Measurements from ENCODE around the gene GRID1. TPM values are rescaled to one million over a fixed set of nuclear protein-coding genes. Genes with fewer than 3 reads are reported as not detected.
A peak's percentile ranks its signal among the peaks of the same experiment; 100 is the strongest.
"Not testable (repeated sequence)": the region's sequence is repeated elsewhere in the genome, so short reads cannot be mapped to it uniquely, and the experiment has no call there.

GRID1 gene
- total RNA-seq, 1 experiment from 2014 or later = not detected

DNA sequence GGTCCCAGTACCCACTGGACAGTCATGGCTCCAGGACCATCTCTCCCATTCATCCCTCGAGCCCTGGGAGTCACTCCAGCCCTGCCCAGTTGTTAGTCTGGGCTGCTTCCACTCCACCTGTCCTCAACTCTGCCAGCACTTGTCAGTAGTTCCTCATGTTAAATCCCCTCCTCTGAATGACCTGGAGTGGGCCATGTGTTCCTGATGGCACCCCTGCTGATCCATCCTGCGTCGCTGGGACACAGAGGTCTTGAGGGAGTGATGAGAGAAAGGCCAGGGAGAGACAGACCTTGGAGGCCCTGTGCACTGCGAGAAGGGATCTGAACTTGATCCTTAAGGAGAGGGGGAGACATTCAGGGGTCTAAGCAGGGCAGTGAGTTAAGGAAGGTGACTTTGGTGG, 174.9 kb downstream of the GRID1 start:
- no peak for DNase-seq (ENCODE audit: low read depth)

DNA sequence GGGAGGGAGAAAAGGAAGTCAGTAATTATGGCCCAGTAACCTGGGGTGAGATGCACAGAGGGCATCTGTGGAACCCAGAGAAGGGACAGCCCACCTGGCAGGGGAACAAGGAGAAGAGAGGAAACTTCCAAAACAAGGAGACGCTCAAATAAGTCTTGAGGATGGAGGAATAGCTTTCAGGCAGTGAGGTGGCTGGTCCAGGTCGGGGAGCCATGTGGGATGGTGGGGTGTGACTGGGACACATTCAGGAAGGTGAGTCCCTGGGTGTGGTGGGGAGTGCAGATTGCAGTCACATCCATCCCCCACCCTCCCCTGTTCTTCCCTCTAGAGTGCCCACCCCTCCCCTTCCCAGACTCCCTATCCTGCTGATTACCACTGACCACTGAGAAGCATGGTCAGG, 175.4 kb downstream of the GRID1 start:
- DNase-seq (ENCODE audit: low read depth) = no peak

DNA sequence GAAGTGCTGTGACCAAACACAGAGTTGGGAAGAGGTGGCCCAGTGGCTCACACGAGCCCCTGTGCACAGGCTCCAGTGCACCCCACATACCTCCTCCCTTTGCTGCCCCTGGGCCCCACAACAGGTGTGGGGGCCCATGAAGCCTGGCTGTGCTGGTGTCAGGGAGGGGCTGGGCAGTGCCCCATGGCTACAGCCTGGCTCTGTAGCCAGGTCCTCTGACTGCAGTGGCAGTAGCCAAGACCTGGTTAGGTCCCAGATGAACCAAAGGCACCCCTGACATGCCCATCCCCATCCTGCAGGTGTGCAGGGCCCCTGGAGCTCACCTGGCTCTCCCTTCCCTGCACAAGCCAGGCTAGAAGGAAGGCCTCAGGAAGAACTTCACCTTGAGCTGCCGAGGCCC, 176.3 kb downstream of the GRID1 start:
- DNase-seq (ENCODE audit: low read depth) = no peak

DNA sequence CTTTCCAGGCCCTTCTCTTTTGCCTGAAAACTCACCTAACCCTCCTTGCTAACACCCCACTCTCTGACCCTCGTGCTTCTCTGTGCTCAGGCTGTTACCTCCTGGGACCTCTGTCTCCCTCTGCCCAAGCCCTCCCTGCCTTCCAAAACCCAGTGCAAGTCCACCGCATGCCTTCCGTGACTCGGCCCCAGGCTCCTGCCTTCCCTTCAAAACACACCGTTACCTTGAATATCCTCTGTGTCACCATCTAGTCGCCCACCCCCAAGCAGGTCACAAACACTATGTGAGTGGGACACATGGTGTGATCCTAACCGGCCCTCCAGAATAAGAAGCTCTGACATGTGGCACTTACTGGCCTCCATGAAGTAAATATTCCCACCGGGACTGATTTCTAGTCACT, 176.7 kb downstream of the GRID1 start:
- no peak for DNase-seq (ENCODE audit: low read depth)

DNA sequence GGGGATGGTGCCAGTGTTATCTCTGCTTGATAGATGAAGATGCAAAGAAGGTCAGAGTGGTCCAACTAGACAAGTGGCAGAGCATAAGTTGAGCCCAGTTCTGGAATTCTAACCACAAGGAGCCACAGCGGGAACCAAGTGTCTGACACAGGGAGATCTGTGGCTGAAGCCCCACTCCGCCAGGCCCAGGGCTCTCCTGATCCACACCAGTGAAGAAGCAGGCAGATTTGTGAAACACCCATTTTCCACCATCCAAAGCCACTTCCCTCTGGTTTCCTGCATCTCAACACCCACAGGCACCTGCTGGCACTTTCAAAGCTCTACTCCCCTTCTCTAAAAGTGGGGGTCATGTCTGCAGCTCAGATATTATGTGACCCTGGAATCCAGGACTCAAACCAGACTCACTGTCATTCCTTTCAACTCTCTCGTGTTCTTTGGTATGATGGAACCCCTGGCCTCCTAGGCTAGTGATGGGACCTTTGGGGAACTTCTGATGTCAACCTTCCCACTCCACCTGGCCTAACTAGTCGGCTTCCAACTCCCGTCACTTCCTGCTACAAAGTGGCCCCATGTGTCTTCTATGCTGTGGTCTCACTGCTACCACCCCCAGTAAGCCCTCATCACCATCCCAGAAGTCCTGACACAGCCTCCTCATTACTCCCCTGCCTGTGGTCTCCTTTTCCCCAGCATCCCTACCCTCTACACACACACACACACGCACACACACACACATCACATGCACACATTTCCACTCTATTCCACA, 177.6 kb downstream of the GRID1 start:
- no peak for DNase-seq (ENCODE audit: low read depth)

DNA sequence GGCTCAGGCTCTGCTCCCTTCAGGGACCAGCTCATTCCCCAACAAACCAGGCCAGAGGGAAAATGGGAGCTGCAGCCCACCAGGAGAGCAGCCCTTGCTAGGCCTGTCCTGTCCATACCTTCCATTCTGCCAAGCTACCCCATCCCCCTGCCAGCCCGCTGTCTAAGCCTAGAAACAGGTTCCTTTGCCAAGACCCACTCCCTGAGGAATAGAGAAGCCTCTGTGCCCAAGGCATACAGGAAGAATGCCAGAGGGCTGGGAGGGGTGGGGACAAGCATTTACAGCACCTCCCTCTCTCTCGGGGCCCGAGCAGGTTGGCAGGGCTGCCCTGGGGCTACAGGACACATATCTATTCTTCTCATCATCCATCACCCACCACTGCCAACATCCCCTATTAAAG, 178.3 kb downstream of the GRID1 start:
- DNase-seq (ENCODE audit: low read depth) = no peak

DNA sequence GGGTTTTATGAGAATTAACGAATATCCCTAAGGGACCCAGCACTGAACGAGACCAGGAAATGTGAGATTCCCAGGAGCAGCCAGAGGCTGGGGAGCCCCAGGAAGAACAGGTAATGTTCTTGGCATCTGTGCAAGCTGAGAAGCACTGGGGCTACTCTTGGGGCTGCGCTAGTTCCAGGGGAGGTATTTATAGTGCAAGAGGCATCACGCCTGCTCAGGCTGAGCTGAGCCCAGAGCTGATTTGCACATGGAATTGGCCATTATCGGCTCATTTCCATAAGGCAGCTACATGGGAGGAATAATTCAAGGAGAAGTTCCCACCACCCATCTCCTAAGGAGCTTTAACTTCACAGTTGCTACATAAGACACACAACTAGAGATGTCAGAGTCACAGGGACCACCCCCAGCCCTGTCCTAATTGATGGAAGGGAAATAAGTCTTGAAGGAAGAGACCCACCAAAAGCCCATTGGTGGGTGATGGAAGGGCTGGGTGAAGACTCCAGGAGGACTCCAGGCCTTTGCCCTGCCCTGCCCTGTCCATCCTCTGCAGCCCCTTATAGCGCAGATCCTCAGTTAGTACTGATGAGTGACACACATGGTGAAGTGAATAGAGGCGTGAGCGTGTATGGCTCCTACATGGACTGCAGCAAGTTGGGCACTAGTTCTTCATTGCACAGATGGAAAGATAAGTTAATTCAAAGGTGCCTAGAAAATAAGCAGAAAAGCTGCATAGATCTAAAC, 178.9 kb downstream of the GRID1 start:
- DNase-seq (ENCODE audit: low read depth) = no peak

DNA sequence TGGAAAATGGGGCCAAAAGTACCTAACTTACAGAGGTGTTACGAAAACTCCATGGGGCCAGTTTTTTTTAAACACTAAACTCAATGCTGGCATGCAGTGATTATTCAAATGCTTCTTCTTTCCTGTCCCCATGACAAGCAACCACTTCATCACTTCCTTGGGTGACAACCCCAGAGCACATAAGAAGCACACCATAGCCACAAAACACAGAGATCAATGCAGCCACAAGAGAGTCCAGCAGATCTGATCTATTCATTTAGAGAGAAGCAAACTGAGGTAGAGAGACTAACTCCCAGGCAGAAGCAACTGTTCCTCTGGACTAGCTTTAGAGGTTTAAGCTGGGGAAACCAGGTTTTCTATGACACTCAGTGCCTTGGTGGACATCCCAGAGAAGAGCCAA, 180.0 kb downstream of the GRID1 start:
- no peak for DNase-seq (ENCODE audit: low read depth)

DNA sequence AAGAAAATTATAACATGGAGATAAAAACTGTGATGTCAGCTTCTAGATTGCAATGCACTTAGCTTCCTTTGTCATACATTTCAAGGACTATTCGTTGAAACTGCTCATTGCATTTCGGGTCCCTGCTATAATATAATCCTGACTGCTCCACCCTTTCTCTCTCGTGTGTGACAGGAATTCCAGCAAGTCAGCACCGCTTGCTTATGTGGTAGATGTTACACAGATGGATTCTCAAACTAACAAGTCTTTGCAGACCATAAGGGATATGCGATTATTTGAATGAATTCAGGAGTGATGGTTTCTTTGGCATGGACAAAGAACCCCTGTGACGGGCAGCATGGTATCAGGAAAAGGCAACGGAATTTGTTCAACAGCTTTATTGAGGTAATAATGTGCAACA, 184.0 kb downstream of the GRID1 start:
- no peak for DNase-seq (ENCODE audit: low read depth)

DNA sequence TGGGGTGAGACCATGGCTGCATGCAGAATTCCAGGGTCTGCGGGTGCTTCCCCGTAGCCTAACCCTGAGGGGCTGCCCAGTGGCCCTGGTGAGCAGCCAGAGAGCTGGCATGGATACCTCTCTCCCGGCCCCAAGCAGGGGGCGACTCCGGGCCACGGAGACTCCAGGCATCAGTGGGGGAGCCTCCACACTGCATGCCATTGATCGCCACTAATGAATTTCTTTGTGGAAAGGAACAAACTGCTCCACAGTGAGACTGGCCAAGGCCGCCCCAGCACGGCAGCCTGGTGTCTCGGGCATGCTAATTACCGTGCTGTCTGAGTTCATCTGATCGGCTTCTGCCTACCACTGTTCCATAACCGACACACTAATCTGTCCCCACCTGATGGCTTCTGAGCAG, 184.4 kb downstream of the GRID1 start:
- no peak for DNase-seq (ENCODE audit: low read depth)

DNA sequence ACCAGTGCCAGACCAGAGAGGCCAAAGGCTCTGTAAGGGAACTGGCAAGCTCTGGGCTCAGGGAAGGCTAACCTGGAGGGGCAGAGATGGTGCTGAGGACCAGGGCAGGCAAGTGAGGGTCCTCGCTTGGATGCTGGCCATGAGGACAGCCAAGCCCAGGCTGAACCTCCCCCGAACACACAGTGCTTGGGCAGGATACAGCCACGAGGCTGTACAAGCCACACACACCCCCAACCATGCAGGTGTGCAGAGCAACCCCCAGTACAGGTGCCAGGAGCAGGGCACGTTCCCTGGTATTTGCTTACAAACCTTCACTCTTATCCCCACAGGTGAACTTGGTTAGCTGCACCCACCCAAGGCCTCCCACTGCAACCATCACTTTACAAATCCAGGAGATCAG, 185.7 kb downstream of the GRID1 start:
- no peak for DNase-seq (ENCODE audit: low read depth)

DNA sequence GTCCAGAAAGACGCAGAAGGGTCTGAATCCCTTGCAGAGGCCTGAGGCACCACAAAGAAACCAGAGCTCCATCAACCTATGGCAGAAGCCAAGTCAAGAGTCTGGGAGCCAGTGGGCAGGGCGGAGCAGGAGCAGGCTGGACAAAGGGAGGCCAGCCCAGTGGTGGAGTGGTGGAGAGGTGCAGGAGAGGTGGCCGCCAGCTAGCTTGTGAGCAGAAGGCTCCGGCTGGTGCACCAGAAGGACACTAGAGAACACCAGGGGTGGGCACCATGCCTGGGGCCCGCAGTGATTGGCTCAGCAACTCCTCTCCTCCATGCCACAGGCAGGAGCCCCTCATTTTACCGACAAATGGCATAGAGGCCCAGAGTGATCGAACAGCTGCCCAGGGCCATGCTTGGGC, 186.6 kb downstream of the GRID1 start:
- no peak for DNase-seq (ENCODE audit: low read depth)

DNA sequence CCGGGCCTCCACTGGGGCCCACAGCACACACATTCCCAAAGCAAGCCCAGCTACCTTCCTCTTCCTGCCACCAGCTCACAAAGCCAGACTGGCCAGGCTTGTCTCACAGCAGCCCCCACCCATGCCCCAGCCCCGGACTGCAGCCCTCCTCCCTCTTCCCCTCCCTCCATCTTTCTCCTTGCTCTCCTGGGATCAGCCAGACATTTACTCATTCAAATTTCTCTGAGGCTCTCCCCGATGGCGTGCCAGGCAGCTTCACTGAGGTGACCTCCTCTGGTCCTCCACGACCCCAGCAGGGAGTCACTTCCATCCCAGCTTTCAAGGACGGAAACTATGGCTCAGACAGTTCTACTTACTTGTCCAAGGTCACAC, 187.5 kb downstream of the GRID1 start:
- no peak for DNase-seq (ENCODE audit: low read depth)

DNA sequence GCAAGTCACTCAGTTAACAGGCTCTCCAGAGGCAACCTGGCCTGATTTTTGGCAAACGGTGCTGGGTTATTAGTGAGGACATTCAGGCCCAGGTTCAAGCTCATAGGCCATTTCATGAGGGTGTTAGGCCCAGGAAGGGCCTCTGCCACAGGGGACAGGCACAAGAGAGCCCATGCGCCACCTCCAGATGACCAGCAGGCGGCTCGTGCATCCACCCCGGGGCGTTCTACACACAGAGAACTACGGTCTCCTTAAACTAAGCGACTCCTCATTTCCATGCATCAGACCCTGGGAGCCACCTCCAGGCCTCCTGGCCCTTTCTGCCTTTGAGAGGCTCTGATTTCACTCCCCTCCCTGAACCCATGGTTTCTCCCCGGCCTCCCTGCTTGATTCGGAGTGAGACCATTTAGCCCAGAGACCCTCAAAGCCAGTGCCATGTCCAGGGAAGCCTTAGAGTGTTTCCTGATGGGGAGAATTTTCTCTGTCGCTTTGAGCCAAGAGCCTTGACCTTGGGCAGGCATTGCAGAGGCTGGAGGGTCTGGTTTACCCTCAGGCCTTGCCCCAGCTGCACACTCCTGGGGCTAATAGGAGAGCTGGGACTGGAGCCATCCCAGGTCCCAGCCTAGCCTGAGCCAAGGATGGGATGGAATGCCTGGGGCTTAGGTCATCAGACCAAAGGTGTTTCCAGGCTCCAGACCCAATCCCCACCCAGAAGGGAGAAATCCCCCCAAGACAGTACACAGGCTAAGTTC, 188.0 kb downstream of the GRID1 start:
- peak; percentile 5 for DNase-seq (ENCODE audit: low read depth)

DNA sequence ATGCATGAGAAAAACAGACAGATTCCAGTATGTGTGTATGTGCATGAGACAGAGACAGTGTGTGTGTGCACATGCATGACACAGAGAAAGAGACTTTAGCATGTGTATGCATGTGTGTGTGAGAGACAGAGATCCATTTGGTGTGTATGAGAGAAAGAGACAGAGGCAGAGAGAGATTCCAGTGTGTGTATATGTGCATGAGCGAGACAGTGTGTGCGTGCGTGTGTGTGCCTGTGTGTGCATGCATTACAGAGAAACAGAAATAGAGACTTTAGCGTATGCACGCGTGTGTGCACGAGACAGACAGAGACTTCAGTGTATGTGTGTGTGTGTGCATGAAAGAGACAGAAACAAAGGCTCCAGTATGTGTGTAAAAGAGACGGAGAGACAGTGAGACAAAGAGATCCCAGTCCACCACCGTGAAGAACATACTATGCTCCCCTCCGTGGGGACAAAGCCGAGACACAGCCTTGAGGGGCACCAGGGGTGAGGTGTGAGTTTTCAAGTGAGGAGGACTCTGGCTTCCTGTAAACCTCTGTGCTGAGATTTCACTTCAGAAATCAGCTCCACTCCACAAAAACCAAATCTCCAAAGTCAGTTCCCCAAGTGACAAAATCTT, 188.9 kb downstream of the GRID1 start:
- DNase-seq (ENCODE audit: low read depth) = no peak

DNA sequence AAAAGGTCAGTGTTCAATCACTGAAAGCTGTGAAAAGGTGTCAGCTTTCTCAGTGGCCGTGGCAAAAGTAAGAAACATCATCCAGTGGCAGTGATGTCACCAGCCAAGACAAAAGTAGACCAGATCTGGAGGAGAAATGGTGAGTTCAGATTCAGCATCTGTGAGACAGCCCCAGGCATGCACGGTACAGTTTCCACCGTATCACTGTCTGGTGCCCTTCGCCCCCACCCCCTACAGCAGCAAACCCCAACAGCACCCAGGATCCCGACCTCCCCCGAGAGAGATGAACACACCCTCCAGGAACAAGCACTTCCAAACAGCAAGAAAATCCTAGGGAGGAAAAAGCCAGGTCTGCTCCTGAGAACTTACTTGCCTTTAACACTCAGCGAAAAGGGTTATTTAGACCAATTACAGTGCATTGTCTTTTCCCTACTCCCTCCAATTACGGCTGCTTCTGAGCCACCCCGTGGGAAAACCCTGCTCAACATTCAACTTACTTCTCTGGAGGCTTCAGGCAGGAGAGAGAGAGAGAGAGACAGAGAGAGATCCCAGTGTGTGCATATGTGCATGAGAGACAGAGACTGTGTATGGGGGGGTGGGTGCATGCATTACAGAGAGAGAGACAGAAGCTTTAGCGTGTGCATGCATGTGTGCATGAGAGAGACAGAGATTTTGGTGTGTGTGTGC, 189.6 kb downstream of the GRID1 start:
- no peak for DNase-seq (ENCODE audit: low read depth)

DNA sequence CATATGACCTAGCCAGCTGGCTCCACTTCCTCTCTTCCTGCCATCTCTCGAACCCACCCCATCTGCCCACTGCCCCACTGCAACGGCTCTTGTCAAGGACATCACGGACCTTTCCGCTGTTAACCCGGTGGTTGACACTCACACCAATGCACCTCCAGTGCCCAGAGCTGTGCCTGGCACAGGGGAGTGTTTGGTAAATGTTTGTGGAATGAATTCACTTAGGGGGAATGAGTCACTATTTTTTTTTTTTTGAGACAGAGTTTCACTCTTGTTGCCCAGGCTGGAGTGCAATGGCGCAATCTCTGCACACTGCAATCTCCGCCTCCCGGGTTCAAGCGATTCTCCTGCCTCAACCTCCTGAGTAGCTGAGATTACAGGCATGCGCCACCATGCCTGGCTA, 191.1 kb downstream of the GRID1 start:
- DNase-seq (ENCODE audit: low read depth) = not testable (repeated sequence)

DNA sequence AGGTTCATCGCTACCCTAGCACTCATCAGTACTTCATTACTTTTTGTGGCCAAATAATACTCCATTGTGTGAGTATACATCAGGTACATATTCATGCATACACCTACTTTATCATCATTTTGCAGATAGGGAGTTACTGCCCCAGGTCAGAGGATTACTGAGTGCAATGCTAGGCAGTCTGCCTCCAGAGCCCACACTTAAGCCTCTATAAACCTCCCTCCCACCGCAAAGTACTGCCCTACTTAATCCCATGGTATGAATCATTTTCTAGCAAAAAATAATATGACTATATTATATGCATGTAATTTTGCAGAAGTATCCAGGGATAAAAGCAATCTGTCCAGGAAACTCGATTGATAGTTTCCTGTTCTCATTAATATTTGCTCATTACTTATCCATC, 194.3 kb downstream of the GRID1 start:
- no peak for DNase-seq (ENCODE audit: low read depth)

DNA sequence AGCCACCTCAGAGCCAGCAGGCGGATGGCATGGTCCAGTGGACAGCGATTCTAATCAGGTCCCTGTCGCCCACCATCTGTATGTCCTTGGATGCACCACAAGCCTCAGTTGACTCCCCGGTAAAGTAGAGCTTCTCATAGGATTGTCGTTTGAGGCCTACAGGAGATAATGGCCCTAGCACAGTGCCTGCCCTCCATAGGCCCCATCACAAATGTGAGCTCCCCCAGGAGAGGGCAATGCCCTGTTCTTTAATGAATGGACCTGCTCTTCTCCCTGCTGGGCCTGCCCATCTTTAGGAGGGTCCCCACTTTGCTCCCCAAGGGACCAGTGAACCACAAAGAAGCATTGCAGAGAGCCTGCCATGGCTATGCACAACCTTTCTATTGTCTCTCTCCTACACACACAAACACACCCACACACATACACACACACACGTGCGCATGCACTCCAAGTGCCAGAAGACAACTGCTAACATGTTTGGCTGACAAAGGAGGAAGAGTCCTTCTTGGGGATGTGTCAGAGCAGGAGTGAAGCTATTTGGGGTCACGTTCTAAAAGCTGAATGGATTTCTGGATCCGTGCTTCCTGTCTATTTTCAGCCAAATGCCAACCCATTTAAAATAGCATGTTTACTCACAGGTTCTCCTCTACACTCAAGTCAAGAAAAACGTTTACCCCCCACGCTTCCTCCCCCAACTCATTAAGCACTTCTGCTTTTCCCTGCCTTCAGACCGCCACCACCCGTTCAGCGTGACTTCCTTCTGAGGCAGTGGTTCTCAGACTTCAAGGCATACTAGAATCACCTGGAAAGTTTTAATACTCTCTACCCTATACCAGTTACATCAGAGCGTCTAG, 196.1 kb downstream of the GRID1 start:
- DNase-seq (ENCODE audit: low read depth) = no peak

DNA sequence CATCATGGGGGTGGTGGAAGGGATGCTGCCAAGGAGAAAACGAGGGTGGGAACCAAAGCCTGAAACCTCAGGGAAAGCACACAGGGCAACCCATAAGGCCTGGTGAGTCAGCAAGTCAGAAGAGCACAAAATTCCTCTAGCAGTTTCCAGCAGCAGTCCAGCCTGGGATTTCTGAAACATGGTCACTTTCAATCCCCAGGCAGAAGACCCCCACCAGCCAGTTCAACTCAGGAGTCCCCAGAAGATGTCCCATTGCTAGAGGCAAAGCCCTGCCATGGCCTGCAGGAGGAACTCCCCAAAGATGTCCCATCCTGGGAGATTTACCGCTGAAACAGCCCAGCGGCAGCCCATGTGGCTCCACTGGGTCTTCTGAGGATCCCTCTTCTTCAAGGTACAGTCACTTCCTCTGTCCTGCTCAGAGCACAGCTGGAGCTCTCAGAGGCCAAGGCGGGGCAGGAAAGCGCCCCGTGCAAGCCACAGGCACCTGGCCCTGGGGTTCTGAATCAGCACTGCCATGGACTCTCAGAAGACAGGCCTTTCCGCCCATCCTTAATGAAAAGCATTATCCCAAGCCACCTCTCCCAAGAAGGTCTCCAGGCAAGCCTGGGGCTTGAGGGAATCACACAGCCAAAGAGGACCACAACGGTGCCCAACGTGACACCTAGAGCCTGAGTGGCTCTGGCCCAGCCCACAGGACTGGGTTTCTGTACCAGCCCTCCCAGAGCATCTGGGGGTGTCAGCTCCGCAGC, 196.9 kb downstream of the GRID1 start:
- no peak for DNase-seq (ENCODE audit: low read depth)

All from M059J (cell line).